Neural crest cell (in vitro differentiated cells): ENCODE measurements around the gene TPPP. TPM values are rescaled to one million over a fixed set of nuclear protein-coding genes. Genes with fewer than 3 reads are reported as not detected.

Source experiments
- DNase-seq: peaks from one replicate; pipeline ENCODE4 v3.0.0; 2021; ENCODE audit warnings: low read depth, mixed read lengths, low spot score
- H3K27ac Mint-ChIP-seq: one replicate; pipeline ENCODE4 v1.8.0; 2021; ENCODE audit warnings: mild to moderate bottlenecking, mixed read lengths; ENCODE audit not compliant: unreplicated experiment
- H3K27me3 Mint-ChIP-seq: 2 replicates; pipeline ENCODE4 v1.8.0; 2021; ENCODE audit warnings: low read depth, mild to moderate bottlenecking, mixed read lengths
- H3K36me3 Mint-ChIP-seq: 2 replicates; pipeline ENCODE4 v1.8.0; 2021; ENCODE audit warnings: low read depth, mild to moderate bottlenecking, mixed read lengths
- H3K4me1 Mint-ChIP-seq: 2 replicates; pipeline ENCODE4 v1.8.0; 2021; ENCODE audit warnings: mixed read lengths
- H3K4me3 Mint-ChIP-seq: one replicate; pipeline ENCODE4 v1.8.0; 2021; ENCODE audit warnings: mild to moderate bottlenecking, mixed read lengths
- H3K9me3 Mint-ChIP-seq: 2 replicates; pipeline ENCODE4 v1.8.0; 2021; ENCODE audit warnings: mixed read lengths
- CTCF ChIP-seq: fragments of 200-600 bp; sonication (generic); conservative IDR thresholded peaks from 2 replicates; pipeline ENCODE4 v1.5.0; 2021; ENCODE audit warnings: antibody characterized with exemption, mild to moderate bottlenecking
- total RNA-seq: library from RNA; stranded (reverse); gene quantifications from 2 replicates; pipeline ENCODE4 v1.2.1, GENCODE V29; 2021

The TPPP gene
- total RNA-seq, 1 donor from 2014 or later: 2.7 TPM

DNA sequence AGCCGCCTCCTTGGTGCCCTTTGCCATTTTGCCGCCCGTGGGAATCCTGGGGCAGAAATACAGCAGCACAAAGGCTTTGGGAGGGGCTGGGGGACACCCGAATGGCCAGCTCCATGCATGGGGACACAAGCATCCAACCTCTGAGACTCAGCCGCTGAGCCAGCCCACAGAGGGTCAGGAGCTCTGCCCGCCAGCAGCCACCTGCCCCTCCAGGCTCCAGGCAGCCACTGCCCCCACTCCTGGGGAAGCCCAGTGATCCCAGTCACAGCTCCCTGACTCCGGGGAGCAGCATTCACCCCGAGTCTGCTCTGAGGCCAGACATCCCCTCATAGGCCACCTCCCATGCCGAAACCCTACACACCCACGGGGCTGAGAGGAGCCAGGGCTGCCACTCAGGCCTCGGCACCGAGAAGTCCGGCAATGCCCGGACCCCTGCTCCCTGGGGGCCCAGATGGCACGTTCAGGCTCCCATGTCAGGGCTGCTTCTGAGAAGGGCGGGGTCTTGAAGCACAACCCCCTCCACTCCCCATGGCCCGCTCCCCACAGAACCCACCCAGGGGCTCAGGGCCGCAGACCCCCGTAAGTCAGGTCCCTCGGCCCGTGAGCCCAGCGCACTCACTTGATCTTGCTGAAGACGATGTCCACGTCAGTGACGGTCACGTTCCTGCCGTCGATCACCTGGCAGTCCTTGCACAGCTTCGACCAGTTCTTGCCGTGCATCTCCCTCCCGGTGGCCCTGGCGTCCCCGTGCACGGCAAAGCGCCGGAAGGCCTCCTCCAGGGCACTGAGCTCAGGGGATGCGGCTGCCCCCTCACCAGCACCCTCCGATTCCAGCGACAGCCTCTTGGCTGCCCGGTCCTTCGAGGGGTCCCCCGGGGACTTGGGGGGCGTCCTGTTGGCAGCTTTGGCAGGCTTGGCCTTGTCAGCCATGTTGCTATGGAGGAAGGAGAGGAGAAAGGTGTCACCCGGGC is 15.7 kb downstream of the TPPP start:
- Mint-ChIP-seq H3K4me3 (no peak overlapping the region), H3K27me3 (peaks cover 9% of the 10 kb centered on the region), H3K27ac (no peak overlapping the region), H3K4me1 (peaks cover 7% of the 10 kb centered on the region), H3K9me3 (no peaks in the 10 kb centered on the region), H3K36me3 (no peaks in the 10 kb centered on the region)
- TF ChIP-seq CTCF: no peak
- DNase-seq: no peak

GRCh38 chr5:676699-677076 is 16.5 kb downstream of the TPPP start:
- Mint-ChIP-seq H3K9me3 (no peaks in the 10 kb centered on the region), H3K27me3 (peaks cover 9% of the 10 kb centered on the region), H3K36me3 (no peaks in the 10 kb centered on the region), H3K4me1 (peaks cover 8% of the 10 kb centered on the region), H3K27ac (no peak overlapping the region), H3K4me3 (no peak overlapping the region)
- no peak for DNase-seq
- no peak for TF ChIP-seq CTCF

- H3K9me3 Mint-ChIP-seq: no peaks in the 10 kb centered on the region
- no peak for TF ChIP-seq CTCF
- no peak overlapping the region for H3K27ac Mint-ChIP-seq
- H3K36me3 Mint-ChIP-seq: no peaks in the 10 kb centered on the region
- H3K4me1 Mint-ChIP-seq: peaks cover 8% of the 10 kb centered on the region
- H3K27me3 Mint-ChIP-seq: peaks cover 9% of the 10 kb centered on the region
- DNase-seq: no peak
- peak overlapping the region; percentile 7 for H3K4me3 Mint-ChIP-seq
Observed at GRCh38 chr5:675871-676698, 17.1 kb downstream of the TPPP start.

DNA sequence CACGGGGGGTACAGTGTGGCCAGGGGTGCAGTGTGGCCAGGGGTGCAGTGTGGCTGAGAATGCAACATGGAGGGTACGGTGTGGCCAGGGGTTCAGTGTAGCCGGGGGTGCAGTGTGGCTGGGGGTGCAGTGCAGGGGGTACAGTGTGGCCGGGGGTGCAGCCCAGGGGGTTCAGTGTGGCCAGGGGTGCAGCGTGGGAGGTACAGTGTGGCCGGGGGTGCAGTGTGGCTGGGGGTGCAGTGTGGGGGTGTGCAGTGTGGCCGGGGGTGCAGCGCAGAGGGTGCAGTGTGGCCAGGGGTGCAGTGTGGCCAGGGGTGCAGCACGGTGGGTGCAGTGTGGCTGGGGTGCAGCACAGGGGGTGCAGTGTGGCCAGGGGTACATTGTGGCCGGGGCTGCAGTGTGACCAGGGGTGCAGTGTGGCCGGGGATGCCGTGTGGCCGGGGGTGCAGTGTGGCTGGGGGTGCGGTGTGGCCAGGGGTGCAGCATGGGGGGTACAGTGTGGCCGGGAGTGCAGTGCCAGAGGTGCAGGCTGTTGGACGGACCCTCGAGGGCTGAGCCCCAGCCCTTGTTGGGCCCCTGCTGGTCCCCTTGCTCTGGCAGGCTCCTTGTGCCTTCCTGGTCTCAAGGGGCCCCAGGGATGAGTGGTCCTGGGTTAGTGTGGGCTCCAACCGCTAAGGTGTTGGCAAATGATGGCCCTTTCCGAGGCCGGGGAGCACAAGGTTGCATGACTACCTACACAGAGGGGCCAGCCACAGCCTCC is 17.9 kb downstream of the TPPP start:
- H3K9me3 Mint-ChIP-seq: no peaks in the 10 kb centered on the region
- no peak for DNase-seq

More for the DNA sequence above, 17.9 kb downstream of the TPPP start:
- Mint-ChIP-seq H3K36me3 (no peaks in the 10 kb centered on the region), H3K4me3 (no peak overlapping the region), H3K27ac (no peak overlapping the region), H3K4me1 (peaks cover 8% of the 10 kb centered on the region), H3K27me3 (peaks cover 9% of the 10 kb centered on the region)
- TF ChIP-seq CTCF: no peak
